H9 (cell line): ENCODE data around the gene SETD9. TPM values are rescaled to one million over a fixed set of nuclear protein-coding genes. Genes with fewer than 3 reads are reported as not detected.

ENCODE experiments used
- DNase-seq: peaks from one replicate; pipeline ENCODE4 v3.0.0-alpha.2; 2017
- H2AFZ ChIP-seq: one replicate; pipeline ENCODE4 v1.6.1; 2013; ENCODE audit warnings: mild to moderate bottlenecking, low read length, control low read depth, moderate library complexity
- H2AK5ac ChIP-seq: 2 replicates; pipeline ENCODE4 v1.6.1; 2013; ENCODE audit warnings: low read length, control low read depth, mixed read lengths; ENCODE audit not compliant: insufficient read length
- H2BK120ac ChIP-seq: one replicate; pipeline ENCODE4 v1.6.1; 2013; ENCODE audit warnings: low read depth, mild to moderate bottlenecking, low read length, control low read depth, inconsistent platforms; ENCODE audit not compliant: poor library complexity, severe bottlenecking
- H2BK12ac ChIP-seq: 2 replicates; pipeline ENCODE4 v1.6.1; 2013; ENCODE audit warnings: low read length, control low read depth, mixed read lengths, low read depth; ENCODE audit not compliant: insufficient read length
- H2BK15ac ChIP-seq: 2 replicates; pipeline ENCODE4 v1.6.1; 2013; ENCODE audit warnings: low read depth, low read length, control low read depth
- H2BK20ac ChIP-seq: one replicate; pipeline ENCODE4 v1.6.1; 2013; ENCODE audit warnings: low read depth, mild to moderate bottlenecking, low read length, control low read depth, inconsistent platforms; ENCODE audit not compliant: poor library complexity, severe bottlenecking
- H2BK5ac ChIP-seq: 2 replicates; pipeline ENCODE4 v1.6.1; 2013; ENCODE audit warnings: low read length, control low read depth, mixed read lengths; ENCODE audit not compliant: insufficient read length
- H3K14ac ChIP-seq: 2 replicates; pipeline ENCODE4 v1.6.1; 2013; ENCODE audit warnings: low read length, control low read depth; ENCODE audit not compliant: insufficient read depth
- H3K18ac ChIP-seq: 2 replicates; pipeline ENCODE4 v1.6.1; 2013; ENCODE audit warnings: low read depth, mild to moderate bottlenecking, mixed read lengths, low read length, control low read depth; ENCODE audit not compliant: insufficient read length
- H3K23ac ChIP-seq: 2 replicates; pipeline ENCODE4 v1.6.1; 2013; ENCODE audit warnings: low read length, control low read depth, mixed read lengths, low read depth; ENCODE audit not compliant: insufficient read length
- H3K23me2 ChIP-seq: 2 replicates; pipeline ENCODE4 v1.6.1; 2013; ENCODE audit warnings: low read depth, mild to moderate bottlenecking, mixed read lengths, low read length, control low read depth; ENCODE audit not compliant: insufficient read length, poor library complexity, severe bottlenecking
- H3K27ac ChIP-seq: 2 replicates; pipeline ENCODE4 v1.5.1; 2013; ENCODE audit warnings: low read length, control low read depth, mixed read lengths, low read depth; ENCODE audit not compliant: insufficient read length
- H3K27me3 ChIP-seq: 2 replicates; pipeline ENCODE4 v1.6.1; 2013; ENCODE audit warnings: low read length, control low read depth, inconsistent platforms; ENCODE audit not compliant: insufficient read depth
- H3K4ac ChIP-seq: 2 replicates; pipeline ENCODE4 v1.6.1; 2013; ENCODE audit warnings: low read depth, mild to moderate bottlenecking, control low read depth, inconsistent platforms, low read length, moderate library complexity
- H3K4me1 ChIP-seq: 2 replicates; pipeline ENCODE4 v1.6.1; 2013; ENCODE audit warnings: low read length, control low read depth, inconsistent platforms; ENCODE audit not compliant: insufficient read depth
- H3K4me2 ChIP-seq: 2 replicates; pipeline ENCODE4 v1.6.1; 2013; ENCODE audit warnings: low read length, control low read depth, mixed read lengths; ENCODE audit not compliant: insufficient read length, insufficient read depth
- H3K56ac ChIP-seq: 2 replicates; pipeline ENCODE4 v1.6.1; 2013; ENCODE audit warnings: low read depth, mild to moderate bottlenecking, mixed read lengths, low read length, control low read depth; ENCODE audit not compliant: insufficient read length
- H3K79me1 ChIP-seq: 2 replicates; pipeline ENCODE4 v1.6.1; 2013; ENCODE audit warnings: low read depth, mild to moderate bottlenecking, moderate library complexity, low read length, control low read depth, inconsistent platforms; ENCODE audit not compliant: insufficient read depth, poor library complexity, severe bottlenecking
- H3K79me2 ChIP-seq: 2 replicates; pipeline ENCODE4 v1.6.1; 2013; ENCODE audit warnings: low read length, control low read depth, inconsistent platforms; ENCODE audit not compliant: insufficient read depth
- H3K9ac ChIP-seq: 2 replicates; pipeline ENCODE4 v1.6.1; 2013; ENCODE audit warnings: low read length, control low read depth, mixed read lengths; ENCODE audit not compliant: insufficient read length; ENCODE audit errors: extremely low read depth
- H3K9me3 ChIP-seq: one replicate; pipeline ENCODE4 v1.6.1; 2013; ENCODE audit warnings: low read depth, low read length, inconsistent platforms; ENCODE audit not compliant: control insufficient read depth
- H3T11ph ChIP-seq: one replicate; pipeline ENCODE4 v1.6.1; 2013; ENCODE audit warnings: mild to moderate bottlenecking, low read length, control low read depth, inconsistent platforms
- H4K20me1 ChIP-seq: one replicate; pipeline ENCODE4 v1.6.1; 2013; ENCODE audit not compliant: control insufficient read depth, insufficient read length, insufficient read depth
- H4K5ac ChIP-seq: 2 replicates; pipeline ENCODE4 v1.6.1; 2013; ENCODE audit warnings: low read depth, mild to moderate bottlenecking, mixed read lengths, low read length, control low read depth; ENCODE audit not compliant: insufficient read length
- H4K8ac ChIP-seq: replicated peaks from 2 replicates; pipeline ENCODE4 v1.6.1; 2013; ENCODE audit warnings: low read length, control low read depth, mixed read lengths, low read depth; ENCODE audit not compliant: insufficient read length
- H4K91ac ChIP-seq: 2 replicates; pipeline ENCODE4 v1.6.1; 2013; ENCODE audit warnings: low read depth, mild to moderate bottlenecking, moderate library complexity, mixed read lengths, low read length, control low read depth; ENCODE audit not compliant: insufficient read length
- H3K27ac Mint-ChIP-seq, 3 experiments: 2 replicates in 2 of 3; 3 replicates in 1 of 3; pipeline ENCODE4 v1.8.0; 2020 to 2021; ENCODE audit warnings: mixed read lengths in 3 of 3, mild to moderate bottlenecking in 1 of 3, moderate library complexity in 1 of 3
- H3K27me3 Mint-ChIP-seq: 2 replicates; pipeline ENCODE4 v1.8.0; 2021; ENCODE audit warnings: low read depth, mild to moderate bottlenecking, moderate library complexity, mixed read lengths
- H3K36me3 Mint-ChIP-seq, 3 experiments: 2 replicates in 2 of 3; 3 replicates in 1 of 3; pipeline ENCODE4 v1.8.0; 2020 to 2021; ENCODE audit warnings: low read depth in 3 of 3, mixed read lengths in 3 of 3; ENCODE audit not compliant: insufficient read depth in 1 of 3
- H3K4me1 Mint-ChIP-seq, 2 experiments: 2 replicates each; pipeline ENCODE4 v1.8.0; 2020; ENCODE audit warnings: mixed read lengths in 2 of 2
- H3K4me3 Mint-ChIP-seq, 2 experiments: 2 replicates in 1 of 2; 3 replicates in 1 of 2; pipeline ENCODE4 v1.8.0; 2020 to 2021; ENCODE audit warnings: mild to moderate bottlenecking in 2 of 2, mixed read lengths in 2 of 2, moderate library complexity in 1 of 2
- H3K9me3 Mint-ChIP-seq, 2 experiments: 2 replicates in 1 of 2; 3 replicates in 1 of 2; pipeline ENCODE4 v1.8.0; 2020; ENCODE audit warnings: mild to moderate bottlenecking in 2 of 2, mixed read lengths in 2 of 2, moderate library complexity in 1 of 2
- CTCF ChIP-seq: fragments of 200-600 bp; sonication (generic); conservative IDR thresholded peaks from 3 replicates; pipeline ENCODE4 v1.8.0; 2021; ENCODE audit warnings: antibody characterized with exemption, mild to moderate bottlenecking
- WGBS: extraction: QIAGEN DNeasy Blood & Tissue Kit; methylation state at CpG from one replicate; pipeline ENCODE4 v1.1.7; 2013; ENCODE audit warnings: missing lambda C conversion rate, low lambda C conversion rate, mixed read lengths; ENCODE audit not compliant: insufficient read length; ENCODE audit errors: extremely low coverage; 5-methylcytosine and 5-hydroxymethylcytosine counted together
- total RNA-seq: library from RNA; stranded (reverse); gene quantifications from 2 replicates; pipeline ENCODE4 v1.2.1, GENCODE V29; 2021

Gene SETD9
- total RNA-seq, 1 experiment from 2014 or later, result 15.7 TPM

DNA sequence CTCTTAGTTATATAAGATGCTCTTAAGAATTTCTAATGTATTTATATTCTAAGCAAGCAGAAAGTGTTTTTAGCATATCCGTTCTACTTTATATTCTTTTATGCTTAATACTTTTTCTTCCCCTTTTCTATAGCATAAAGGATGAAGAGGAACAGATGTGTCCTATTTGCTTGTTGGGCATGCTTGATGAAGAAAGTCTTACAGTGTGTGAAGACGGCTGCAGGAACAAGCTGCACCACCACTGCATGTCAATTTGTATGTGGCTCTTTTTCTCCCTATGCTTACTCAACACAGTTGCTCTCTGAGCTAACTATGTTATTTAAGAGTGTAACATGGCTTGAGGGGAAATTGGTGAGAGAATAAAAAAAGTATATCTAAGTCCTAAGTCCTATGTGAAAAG lies 37.6 kb upstream of the SETD9 start:
- Histone ChIP-seq H3K4me2 (no peak overlapping the region), H2BK120ac (no peak overlapping the region), H3K14ac (no peak overlapping the region), H3K27me3 (no peaks in the 10 kb centered on the region), H3K23ac (no peak overlapping the region), H3K9ac (no peak overlapping the region), H4K5ac (no peak overlapping the region), H3K4ac (no peak overlapping the region), H4K8ac (no peak overlapping the region), H3K27ac (no peak overlapping the region), H2BK20ac (no peak overlapping the region), H3K79me1 (no peaks in the 10 kb centered on the region), H4K20me1 (no peaks in the 10 kb centered on the region), H3K18ac (no peak overlapping the region), H2BK5ac (no peak overlapping the region), H3K79me2 (no peaks in the 10 kb centered on the region), H3K56ac (no peak overlapping the region), H3K23me2 (no peaks in the 10 kb centered on the region), H2AK5ac (no peak overlapping the region), H3T11ph (no peak overlapping the region), H3K9me3 (no peaks in the 10 kb centered on the region), H2AFZ (no peak overlapping the region), H2BK12ac (no peak overlapping the region), H4K91ac (no peak overlapping the region), H2BK15ac (no peak overlapping the region), H3K4me1 (no peaks in the 10 kb centered on the region)
- H3K27me3 Mint-ChIP-seq, result no peaks in the 10 kb centered on the region
- no peak overlapping the region for H3K27ac Mint-ChIP-seq
- no peak for TF ChIP-seq CTCF
- no CpG with 5 or more reads among the region's 2 CpGs for WGBS
- peaks cover 3 to 24% (median 17%) of the 10 kb centered on the region in 3 experiments; a peak in 6 of 7 replicates for H3K36me3 Mint-ChIP-seq
- H3K9me3 Mint-ChIP-seq, result no peaks in the 10 kb centered on the region
- no peaks in the 10 kb centered on the region for H3K4me1 Mint-ChIP-seq
- no peak overlapping the region for H3K4me3 Mint-ChIP-seq
- DNase-seq, result no peak
